Fibroblast of lung (primary cell): ENCODE results near the gene PPFIBP1.
"Not testable (repeated sequence)": the region's sequence is repeated elsewhere in the genome, so short reads cannot be mapped to it uniquely, and the experiment has no call there.

ENCODE experiments used
- EZH2 ChIP-seq: IDR thresholded peaks from 2 replicates; pipeline ENCODE4 v1.5.1; 2012; ENCODE audit warnings: low read length, control low read depth, mild to moderate bottlenecking; ENCODE audit errors: missing control alignments
- TF ChIP-seq, protein P1 (sequence below), 2 donors: IDR thresholded peaks in 1 of 2; conservative IDR thresholded peaks in 1 of 2; 1 replicate in 1 of 2; 2 replicates in 1 of 2; pipeline ENCODE4 v1.5.1; 2011 to 2012; ENCODE audit warnings: low read length in 2 of 2, control low read depth in 1 of 2, inconsistent platforms in 1 of 2, low read depth in 1 of 2, mild to moderate bottlenecking in 1 of 2

DNA sequence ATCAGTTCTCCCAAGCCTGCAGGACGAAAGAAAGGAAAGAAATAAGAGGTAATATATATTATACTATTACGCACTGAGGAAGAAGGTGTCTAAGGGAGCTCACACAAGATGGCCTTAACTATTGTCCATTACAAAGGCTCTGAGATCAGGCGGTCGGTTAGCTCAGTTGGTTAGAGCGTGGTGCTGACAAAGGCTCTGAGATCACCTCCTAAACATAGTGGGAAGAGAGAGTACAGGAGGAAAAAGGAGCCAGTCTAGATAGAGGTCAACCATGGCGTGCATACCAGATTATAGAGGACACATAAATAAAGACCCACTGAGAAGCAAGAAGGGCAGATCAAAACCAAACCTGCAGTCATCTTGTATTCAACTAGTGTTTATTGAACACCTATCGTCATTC, 118.9 kb downstream of the PPFIBP1 start:
- TF ChIP-seq, protein P1, sequence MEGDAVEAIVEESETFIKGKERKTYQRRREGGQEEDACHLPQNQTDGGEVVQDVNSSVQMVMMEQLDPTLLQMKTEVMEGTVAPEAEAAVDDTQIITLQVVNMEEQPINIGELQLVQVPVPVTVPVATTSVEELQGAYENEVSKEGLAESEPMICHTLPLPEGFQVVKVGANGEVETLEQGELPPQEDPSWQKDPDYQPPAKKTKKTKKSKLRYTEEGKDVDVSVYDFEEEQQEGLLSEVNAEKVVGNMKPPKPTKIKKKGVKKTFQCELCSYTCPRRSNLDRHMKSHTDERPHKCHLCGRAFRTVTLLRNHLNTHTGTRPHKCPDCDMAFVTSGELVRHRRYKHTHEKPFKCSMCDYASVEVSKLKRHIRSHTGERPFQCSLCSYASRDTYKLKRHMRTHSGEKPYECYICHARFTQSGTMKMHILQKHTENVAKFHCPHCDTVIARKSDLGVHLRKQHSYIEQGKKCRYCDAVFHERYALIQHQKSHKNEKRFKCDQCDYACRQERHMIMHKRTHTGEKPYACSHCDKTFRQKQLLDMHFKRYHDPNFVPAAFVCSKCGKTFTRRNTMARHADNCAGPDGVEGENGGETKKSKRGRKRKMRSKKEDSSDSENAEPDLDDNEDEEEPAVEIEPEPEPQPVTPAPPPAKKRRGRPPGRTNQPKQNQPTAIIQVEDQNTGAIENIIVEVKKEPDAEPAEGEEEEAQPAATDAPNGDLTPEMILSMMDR (conservative IDR thresholded peaks at IDR 0.05 in 1 of 2, IDR thresholded peaks at IDR 0.05 in 1 of 2; ENCODE audit: low read depth in 1 of 2, low read length in 2 of 2), result not testable (repeated sequence)
- TF ChIP-seq EZH2, result not testable (repeated sequence)
